ENCODE data around the gene CFAP20DC. TPM values are rescaled to one million over a fixed set of nuclear protein-coding genes. Genes with fewer than 3 reads are reported as not detected.

CFAP20DC gene
- total and polyA plus RNA-seq, 2 of the 4 experiments (the other 2 are of a cell fraction), result 1.2 to 1.6 TPM

DNA sequence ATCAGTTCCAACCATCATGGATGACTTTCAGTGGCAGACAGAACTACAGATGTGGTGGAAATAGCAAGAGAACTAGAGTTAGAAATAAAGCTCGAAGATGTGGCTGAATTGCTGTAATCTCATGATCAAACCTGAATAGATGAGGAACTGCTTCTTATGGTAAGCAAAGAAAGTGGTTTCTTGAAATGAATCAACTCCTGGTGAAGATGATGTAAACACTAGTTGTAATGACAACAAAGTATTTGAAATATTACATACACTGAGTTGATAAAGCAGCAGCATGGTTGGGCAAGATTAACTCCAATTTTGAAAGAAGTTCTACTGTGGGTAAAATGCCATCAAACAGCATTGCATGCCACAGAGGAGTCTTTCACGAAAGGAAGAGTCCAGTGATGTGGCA lies 251.5 kb downstream of the CFAP20DC start:
- no peak overlapping the region for H3K23ac ChIP-seq (ENCODE audit: low read depth, low read length)
- no peak overlapping the region for H2BK120ac ChIP-seq (ENCODE audit: low read depth, low read length)
- H3K9me1 ChIP-seq (ENCODE audit: insufficient read depth, low read length), result 0 out of 2 replicates have a peak, but pooled peaks cover 2% of the 10 kb centered on the region
- H2BK20ac ChIP-seq (ENCODE audit: low read depth, low read length), result no peak overlapping the region
- H3K14ac ChIP-seq (replicated peaks; ENCODE audit: low read depth, low read length), result no peak overlapping the region
- no peak overlapping the region for H2AK9ac ChIP-seq (replicated peaks; ENCODE audit: low read depth, low read length, poor library complexity)
- H3K79me1 ChIP-seq (ENCODE audit: low read depth in 1 of 2, low read length in 2 of 2), result no peaks in the 10 kb centered on the region
- no TSS peak for BruUV-seq (replicated peaks)
- no peak overlapping the region for H3K27ac ChIP-seq (ENCODE audit: insufficient read depth, low read length)
- POLR2A ChIA-PET (ENCODE audit: unreplicated experiment), result no interaction called here
- no peak overlapping the region for H3K4me3 ChIP-seq (ENCODE audit: insufficient read depth, low read depth, low read length)
- no peaks in the 10 kb centered on the region for H3K4me1 ChIP-seq (ENCODE audit: control insufficient read depth, insufficient read depth, low read length)
- no peak overlapping the region for H4K91ac ChIP-seq (ENCODE audit: insufficient read depth, low read depth, low read length)
- no CpG with 5 or more reads among the region's 2 CpGs for WGBS, 2 experiments (ENCODE audit: extremely low coverage in 2 of 2, insufficient read length in 1 of 2)
- no peak overlapping the region for H2BK15ac ChIP-seq (ENCODE audit: low read depth, low read length)
- no peak for DNase-seq
- H2AFZ ChIP-seq (replicated peaks; ENCODE audit: low read length, poor library complexity), result no peak overlapping the region
- H3K27me3 ChIP-seq (ENCODE audit: control insufficient read depth, insufficient read depth, low read length), result no peaks in the 10 kb centered on the region; the same call in 1 of the 2 replicates
- H3K36me3 ChIP-seq (ENCODE audit: control insufficient read depth, insufficient read depth, low read length), result no peaks in the 10 kb centered on the region
- H2AK5ac ChIP-seq (ENCODE audit: low read depth, low read length), result no peak overlapping the region
- in situ Hi-C loops (cut with MboI; ENCODE audit: low sequenced_read_pairs), result no loop called here
- TF ChIP-seq FOS (IDR thresholded peaks at IDR 0.05; ENCODE audit: low read depth, low read length) (no peak), RCOR1 (IDR thresholded peaks at IDR 0.05; ENCODE audit: insufficient replicate concordance, low read length) (no peak), MXI1 (IDR thresholded peaks at IDR 0.05; ENCODE audit: borderline replicate concordance, low read depth, low read length) (no peak), RFX5 (IDR thresholded peaks at IDR 0.05; ENCODE audit: low read depth, low read length) (no peak), MAFK (IDR thresholded peaks at IDR 0.05; ENCODE audit: low read depth, low read length) (no peak), RAD21 (IDR thresholded peaks at IDR 0.05; ENCODE audit: low read length) (no peak), POLR2A (IDR thresholded peaks at IDR 0.05; ENCODE audit: low read depth, low read length) (no peak), CEBPB (IDR thresholded peaks at IDR 0.05; ENCODE audit: low read depth, low read length) (no peak), NFE2L2 (IDR thresholded peaks at IDR 0.05; ENCODE audit: low read depth, low read length) (no peak)
- TF ChIP-seq, protein P1, sequence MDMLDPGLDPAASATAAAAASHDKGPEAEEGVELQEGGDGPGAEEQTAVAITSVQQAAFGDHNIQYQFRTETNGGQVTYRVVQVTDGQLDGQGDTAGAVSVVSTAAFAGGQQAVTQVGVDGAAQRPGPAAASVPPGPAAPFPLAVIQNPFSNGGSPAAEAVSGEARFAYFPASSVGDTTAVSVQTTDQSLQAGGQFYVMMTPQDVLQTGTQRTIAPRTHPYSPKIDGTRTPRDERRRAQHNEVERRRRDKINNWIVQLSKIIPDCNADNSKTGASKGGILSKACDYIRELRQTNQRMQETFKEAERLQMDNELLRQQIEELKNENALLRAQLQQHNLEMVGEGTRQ (IDR thresholded peaks at IDR 0.05; ENCODE audit: low read depth, low read length), result no peak
- TF ChIP-seq, protein P2, sequence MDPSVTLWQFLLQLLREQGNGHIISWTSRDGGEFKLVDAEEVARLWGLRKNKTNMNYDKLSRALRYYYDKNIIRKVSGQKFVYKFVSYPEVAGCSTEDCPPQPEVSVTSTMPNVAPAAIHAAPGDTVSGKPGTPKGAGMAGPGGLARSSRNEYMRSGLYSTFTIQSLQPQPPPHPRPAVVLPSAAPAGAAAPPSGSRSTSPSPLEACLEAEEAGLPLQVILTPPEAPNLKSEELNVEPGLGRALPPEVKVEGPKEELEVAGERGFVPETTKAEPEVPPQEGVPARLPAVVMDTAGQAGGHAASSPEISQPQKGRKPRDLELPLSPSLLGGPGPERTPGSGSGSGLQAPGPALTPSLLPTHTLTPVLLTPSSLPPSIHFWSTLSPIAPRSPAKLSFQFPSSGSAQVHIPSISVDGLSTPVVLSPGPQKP (IDR thresholded peaks at IDR 0.05; ENCODE audit: borderline replicate concordance, low read depth, low read length), result no peak
- no peak overlapping the region for H3K4me2 ChIP-seq (ENCODE audit: low read depth, low read length)
- H3K56ac ChIP-seq (ENCODE audit: extremely low read depth, insufficient read depth, low read length), result no peak overlapping the region
- H3K18ac ChIP-seq (ENCODE audit: low read depth, low read length), result no peak overlapping the region
- H4K20me1 ChIP-seq (ENCODE audit: insufficient read depth, low read length), result no peaks in the 10 kb centered on the region
- intact Hi-C loops (cut with micrococcal nuclease), result no loop called here
- peak; percentile 17; the same call in 1 of the 2 replicates for ATAC-seq (ENCODE audit: low read depth)
- dilution Hi-C loops (cut with HindIII; ENCODE audit: low sequenced_read_pairs, unreplicated experiment), result no loop called here
- CTCF ChIA-PET, result no interaction called here
- no peak overlapping the region for H4K8ac ChIP-seq (ENCODE audit: low read depth in 2 of 2, low read length in 2 of 2)
- H2BK5ac ChIP-seq (ENCODE audit: low read depth, low read length, poor library complexity, severe bottlenecking), result no peak overlapping the region
- no peak overlapping the region for H3K4ac ChIP-seq (ENCODE audit: low read depth, low read length)
- no peak overlapping the region for H3K9ac ChIP-seq (ENCODE audit: low read depth, low read length)
- H4K5ac ChIP-seq (ENCODE audit: low read depth, low read length), result no peak overlapping the region
- H3K9me3 ChIP-seq (ENCODE audit: control insufficient read depth, insufficient read depth, low read length), result no peaks in the 10 kb centered on the region
